MCF 10A (cell line): ENCODE data around the gene RAD50. TPM values are rescaled to one million over a fixed set of nuclear protein-coding genes. Genes with fewer than 3 reads are reported as not detected.

Experiments
- BruUV-seq: library from RNA; stranded (reverse); fragments of 400-500 nt; replicated peaks from 2 replicates; lab custom pipeline; 2021; lab: Mats Ljungman, UMichigan
- CTCF ChIA-PET: fragments of 300-600 bp; sonication (Branson Sonifier 250); formaldehyde crosslinking; extraction: SDS; loops from one replicate; lab custom pipeline; 2021; ENCODE audit warnings: antibody characterized with exemption, inconsistent platforms; lab: Yijun Ruan, JAX
- POLR2A ChIA-PET: fragments of 300-600, 350-650 bp; sonication (Branson Sonifier 250); formaldehyde crosslinking; extraction: SDS; loops from one replicate; lab custom pipeline; 2020; ENCODE audit warnings: antibody characterized with exemption, inconsistent platforms; lab: Yijun Ruan, JAX
- DNase-seq: peaks from one replicate; pipeline ENCODE4 v3.0.0-alpha.2; 2018; ENCODE audit not compliant: unreplicated experiment
- H3K27ac Mint-ChIP-seq: one replicate; pipeline ENCODE4 v1.8.0; 2022; ENCODE audit warnings: mild to moderate bottlenecking, low read depth, mixed read lengths; ENCODE audit not compliant: unreplicated experiment
- H3K27me3 Mint-ChIP-seq: one replicate; pipeline ENCODE4 v1.8.0; 2022; ENCODE audit warnings: mixed read lengths; ENCODE audit not compliant: insufficient read depth, unreplicated experiment
- H3K36me3 Mint-ChIP-seq: one replicate; pipeline ENCODE4 v1.8.0; 2022; ENCODE audit warnings: mild to moderate bottlenecking, moderate library complexity, mixed read lengths; ENCODE audit not compliant: insufficient read depth, unreplicated experiment
- H3K4me1 Mint-ChIP-seq: one replicate; pipeline ENCODE4 v1.8.0; 2022; ENCODE audit warnings: mixed read lengths; ENCODE audit not compliant: insufficient read depth, unreplicated experiment
- H3K4me3 Mint-ChIP-seq: one replicate; pipeline ENCODE4 v1.8.0; 2022; ENCODE audit warnings: mild to moderate bottlenecking, moderate library complexity, mixed read lengths; ENCODE audit not compliant: unreplicated experiment
- H3K9me3 Mint-ChIP-seq: one replicate; pipeline ENCODE4 v1.8.0; 2022; ENCODE audit warnings: mixed read lengths; ENCODE audit not compliant: unreplicated experiment
- CTCF ChIP-seq: fragments of 200-600 bp; IDR thresholded peaks from one replicate; pipeline ENCODE4 v1.8.0; 2022; ENCODE audit warnings: antibody characterized with exemption, mild to moderate bottlenecking; ENCODE audit not compliant: unreplicated experiment
- intact Hi-C: fragments of 100-400 bp; cut with micrococcal nuclease; formaldehyde crosslinking; loops from 2 replicates; pipeline ENCODE4 v1.14.1; 2022
- total RNA-seq: library from RNA; stranded (reverse); gene quantifications from 2 replicates; pipeline ENCODE4 v1.2.3, GENCODE V29; 2022

Gene RAD50
- total RNA-seq, 1 experiment from 2014 or later = 145 TPM

- no peaks in the 10 kb centered on the region for H3K9me3 Mint-ChIP-seq
- no peaks in the 10 kb centered on the region for H3K4me1 Mint-ChIP-seq
- CTCF ChIA-PET = interaction anchor here (1.0 kb wide), 1 partner anchor 152 kb away, joined by 4 read pairs; no protein-coding TSS in a partner anchor
- no peaks in the 10 kb centered on the region for H3K36me3 Mint-ChIP-seq
- TF ChIP-seq CTCF = no peak
- no TSS peak for BruUV-seq
- no peak overlapping the region for H3K27ac Mint-ChIP-seq
- no peak overlapping the region for H3K4me3 Mint-ChIP-seq
- DNase-seq = no peak
- H3K27me3 Mint-ChIP-seq = no peaks in the 10 kb centered on the region
- intact Hi-C loops = no loop called here
- POLR2A ChIA-PET = interaction anchor here (1.5 kb wide), 1 partner anchor 20 kb away, joined by 7 read pairs; no protein-coding TSS in a partner anchor
Measured at GRCh38 chr5:132667761-132668705, 111.3 kb downstream of the RAD50 start.

GRCh38 chr5:132668706-132669454, 112.1 kb downstream of the RAD50 start:
- CTCF ChIA-PET = interaction anchor here (0.6 to 1.0 kb wide), 2 partner anchors 9 to 322 kb away, joined by 4 to 6 read pairs; no protein-coding TSS in a partner anchor

GRCh38 chr5:132669455-132669820, 112.7 kb downstream of the RAD50 start:
- TF ChIP-seq CTCF = no peak
- Mint-ChIP-seq H3K4me3 (no peak overlapping the region), H3K27ac (no peak overlapping the region), H3K9me3 (no peaks in the 10 kb centered on the region), H3K36me3 (no peaks in the 10 kb centered on the region), H3K4me1 (peaks cover 8% of the 10 kb centered on the region), H3K27me3 (no peaks in the 10 kb centered on the region)
- POLR2A ChIA-PET = no interaction called here
- intact Hi-C loops = no loop called here
- DNase-seq = no peak
- BruUV-seq = no TSS peak
- CTCF ChIA-PET = interaction anchor here (0.6 to 1.1 kb wide), 3 partner anchors 9 to 321 kb away, joined by 3 to 6 read pairs (median 4); no protein-coding TSS in a partner anchor

More at GRCh38 chr5:132668706-132669454, 112.1 kb downstream of the RAD50 start:
- Mint-ChIP-seq H3K27ac (no peak overlapping the region), H3K9me3 (no peaks in the 10 kb centered on the region), H3K4me3 (no peak overlapping the region), H3K36me3 (no peaks in the 10 kb centered on the region), H3K27me3 (no peaks in the 10 kb centered on the region), H3K4me1 (peaks cover 3% of the 10 kb centered on the region)
- TF ChIP-seq CTCF = no peak
- intact Hi-C loops = no loop called here
- no TSS peak for BruUV-seq
- POLR2A ChIA-PET = no interaction called here
- no peak for DNase-seq
